Gastroesophageal sphincter (tissue), 4 donors: ENCODE data around the gene PDLIM5. TPM values are rescaled to one million over a fixed set of nuclear protein-coding genes. Genes with fewer than 3 reads are reported as not detected.

ENCODE experiments used
- ATAC-seq: fragments of 150-250 bp; one replicate; pipeline ENCODE4 v1.9.1; 2016; ENCODE audit warnings: mild to moderate bottlenecking, moderate library complexity
- H3K27ac ChIP-seq, 4 donors: fragments of 200-600 bp; sonication (generic) in 3 of 4; 1 replicate in 3 of 4; 2 replicates in 1 of 4; pipeline ENCODE4 v1.5.1; 2016 to 2019
- H3K27me3 ChIP-seq: fragments of 200-600 bp; sonication (generic); one replicate; pipeline ENCODE4 v1.5.1; 2019
- H3K36me3 ChIP-seq, 2 donors: fragments of 200-600 bp; sonication (generic); one replicate each; pipeline ENCODE4 v1.5.1; 2019; ENCODE audit warnings: control low read depth in 1 of 2
- H3K4me1 ChIP-seq, 3 donors: fragments of 200-600 bp; sonication (generic); 1 replicate in 2 of 3; 2 replicates in 1 of 3; pipeline ENCODE4 v1.5.1; 2016 to 2019; ENCODE audit warnings: control low read depth in 2 of 3
- H3K4me3 ChIP-seq, 2 donors: fragments of 200-600 bp; sonication (generic); one replicate each; pipeline ENCODE4 v1.5.1; 2019; ENCODE audit warnings: mild to moderate bottlenecking in 1 of 2, moderate library complexity in 1 of 2
- H3K9me3 ChIP-seq, 3 donors: fragments of 200-600 bp; sonication (generic); one replicate each; pipeline ENCODE4 v1.5.1; 2017 to 2019; ENCODE audit warnings: control low read depth in 2 of 3
- EP300 ChIP-seq: sonication (generic); formaldehyde crosslinking; IDR thresholded peaks from one replicate; pipeline ENCODE4 v1.6.1; 2017; ENCODE audit warnings: antibody characterized with exemption, mild to moderate bottlenecking
- POLR2A ChIP-seq, 2 donors: fragments of 450-650 bp; IDR thresholded peaks; one replicate each; pipeline ENCODE4 v1.6.1; 2017; ENCODE audit warnings: antibody characterized with exemption in 2 of 2, mild to moderate bottlenecking in 2 of 2, moderate library complexity in 1 of 2
- POLR2AphosphoS5 ChIP-seq: sonication (generic); formaldehyde crosslinking; IDR thresholded peaks from one replicate; pipeline ENCODE4 v1.6.1; 2017; ENCODE audit warnings: antibody characterized with exemption
- WGBS, 2 donors: methylation state at CpG; one replicate each; pipeline ENCODE4 v1.1.5; 2018; ENCODE audit warnings: low coverage in 1 of 2; 5-methylcytosine and 5-hydroxymethylcytosine counted together
- total RNA-seq, 4 donors: library from RNA; depleted of rRNA; stranded (reverse); fragments of >200 nt; gene quantifications; one replicate each; pipeline ENCODE4 v1.1.0, GENCODE V29; 2016
- TF ChIP-seq, protein P1 (sequence below), 4 experiments: fragments of 200-600 bp in 2 of 4; fragments of 450-650 bp in 2 of 4; sonication (generic) in 1 of 4; IDR thresholded peaks; one replicate each; pipeline ENCODE4 v1.5.1; 2017 to 2019; ENCODE audit warnings: antibody characterized with exemption in 4 of 4, mild to moderate bottlenecking in 2 of 4, moderate library complexity in 2 of 4

Gene PDLIM5
- total RNA-seq, 4 donors from 2014 or later, result 100 to 223 (median 175) TPM

DNA sequence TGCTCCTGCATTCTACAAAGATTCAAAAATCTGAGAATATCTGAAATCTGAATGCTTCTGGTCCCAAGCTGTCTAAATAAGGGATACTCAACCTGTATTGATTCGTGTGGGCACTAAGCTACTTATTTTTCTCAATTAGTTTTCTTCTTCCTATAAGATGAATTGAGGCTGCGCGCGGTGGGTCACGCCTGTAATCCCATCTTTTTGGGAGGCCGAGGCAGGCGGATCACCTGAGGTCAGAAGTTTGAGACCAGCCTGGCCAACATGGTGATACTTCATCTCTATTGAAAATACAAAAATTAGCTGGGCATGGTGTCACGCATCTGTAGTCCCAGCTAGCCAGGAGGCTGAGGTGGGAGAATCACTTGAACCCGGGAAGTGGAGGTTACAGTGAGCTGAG, 122.3 kb downstream of the PDLIM5 start:
- Histone ChIP-seq H3K27ac (no peak overlapping the region), H3K4me1 (peaks cover 5 to 54% (median 6%) of the 10 kb centered on the region in 3 donors), H3K36me3 (peaks cover 0 to 9% of the 10 kb centered on the region in 2 donors), H3K9me3 (no peaks in the 10 kb centered on the region), H3K27me3 (no peaks in the 10 kb centered on the region), H3K4me3 (no peak overlapping the region)
- ATAC-seq, result no peak
- WGBS, 2 donors, result 77 to 100% methylated on average over 1 to 3 of the region's 9 CpGs
- TF ChIP-seq EP300, result no peak
- TF ChIP-seq, protein P1, sequence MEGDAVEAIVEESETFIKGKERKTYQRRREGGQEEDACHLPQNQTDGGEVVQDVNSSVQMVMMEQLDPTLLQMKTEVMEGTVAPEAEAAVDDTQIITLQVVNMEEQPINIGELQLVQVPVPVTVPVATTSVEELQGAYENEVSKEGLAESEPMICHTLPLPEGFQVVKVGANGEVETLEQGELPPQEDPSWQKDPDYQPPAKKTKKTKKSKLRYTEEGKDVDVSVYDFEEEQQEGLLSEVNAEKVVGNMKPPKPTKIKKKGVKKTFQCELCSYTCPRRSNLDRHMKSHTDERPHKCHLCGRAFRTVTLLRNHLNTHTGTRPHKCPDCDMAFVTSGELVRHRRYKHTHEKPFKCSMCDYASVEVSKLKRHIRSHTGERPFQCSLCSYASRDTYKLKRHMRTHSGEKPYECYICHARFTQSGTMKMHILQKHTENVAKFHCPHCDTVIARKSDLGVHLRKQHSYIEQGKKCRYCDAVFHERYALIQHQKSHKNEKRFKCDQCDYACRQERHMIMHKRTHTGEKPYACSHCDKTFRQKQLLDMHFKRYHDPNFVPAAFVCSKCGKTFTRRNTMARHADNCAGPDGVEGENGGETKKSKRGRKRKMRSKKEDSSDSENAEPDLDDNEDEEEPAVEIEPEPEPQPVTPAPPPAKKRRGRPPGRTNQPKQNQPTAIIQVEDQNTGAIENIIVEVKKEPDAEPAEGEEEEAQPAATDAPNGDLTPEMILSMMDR (IDR thresholded peaks at IDR 0.05), result no peak
- no peak for TF ChIP-seq POLR2AphosphoS5
- no peak for TF ChIP-seq POLR2A (IDR thresholded peaks at IDR 0.05)

DNA sequence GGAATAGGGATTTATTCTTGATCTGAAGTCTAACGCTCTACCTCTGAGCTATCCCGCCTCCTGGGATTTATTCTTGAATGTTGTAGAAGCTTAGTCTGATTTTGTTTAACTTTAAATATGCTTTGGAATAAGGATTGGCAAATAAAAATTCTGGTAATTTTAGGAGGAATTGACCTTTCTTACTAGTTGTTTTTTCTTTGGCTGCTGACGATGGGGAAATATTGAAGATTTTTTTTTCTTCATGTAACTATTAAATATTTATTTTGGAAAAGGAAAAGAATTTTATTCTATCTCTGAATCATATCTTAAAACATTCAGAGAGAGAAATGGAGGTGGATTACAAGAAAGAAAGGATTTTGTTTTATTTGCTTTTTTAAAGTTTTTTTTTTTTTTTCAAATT, 122.9 kb downstream of the PDLIM5 start:
- no peak for ATAC-seq
- WGBS, 2 donors, result 53 to 64% methylated on average over 3 of the region's 3 CpGs
- Histone ChIP-seq H3K9me3 (no peaks in the 10 kb centered on the region), H3K36me3 (peaks cover 0 to 9% of the 10 kb centered on the region in 2 donors), H3K27me3 (no peaks in the 10 kb centered on the region), H3K4me3 (no peak overlapping the region), H3K4me1 (peaks cover 5 to 54% (median 6%) of the 10 kb centered on the region in 3 donors), H3K27ac (no peak overlapping the region)
- TF ChIP-seq, protein P1 (IDR thresholded peaks at IDR 0.05), result no peak
- no peak for TF ChIP-seq POLR2A (IDR thresholded peaks at IDR 0.05)
- TF ChIP-seq POLR2AphosphoS5, result no peak
- no peak for TF ChIP-seq EP300

DNA sequence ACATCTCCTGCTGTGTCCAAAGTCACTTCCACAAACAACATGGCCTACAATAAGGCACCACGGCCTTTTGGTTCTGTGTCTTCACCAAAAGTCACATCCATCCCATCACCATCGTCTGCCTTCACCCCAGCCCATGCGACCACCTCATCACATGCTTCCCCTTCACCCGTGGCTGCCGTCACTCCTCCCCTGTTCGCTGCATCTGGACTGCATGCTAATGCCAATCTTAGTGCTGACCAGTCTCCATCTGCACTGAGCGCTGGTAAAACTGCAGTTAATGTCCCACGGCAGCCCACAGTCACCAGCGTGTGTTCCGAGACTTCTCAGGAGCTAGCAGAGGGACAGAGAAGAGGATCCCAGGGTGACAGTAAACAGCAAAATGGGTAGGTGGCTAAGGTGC, 123.9 kb downstream of the PDLIM5 start:
- Histone ChIP-seq H3K36me3 (peaks cover 0 to 9% of the 10 kb centered on the region in 2 donors), H3K4me3 (no peak overlapping the region), H3K27me3 (no peaks in the 10 kb centered on the region), H3K4me1 (peaks cover 5 to 50% (median 6%) of the 10 kb centered on the region in 3 donors), H3K9me3 (no peaks in the 10 kb centered on the region), H3K27ac (peak overlapping the region in 1 of 4 donors; percentile 12)
- TF ChIP-seq POLR2AphosphoS5 (no peak), EP300 (no peak), POLR2A (IDR thresholded peaks at IDR 0.05) (no peak)
- TF ChIP-seq, protein P1 (IDR thresholded peaks at IDR 0.05), result no peak
- ATAC-seq, result no peak
- WGBS, 2 donors, result 76 to 78% methylated on average over 6 of the region's 10 CpGs

DNA sequence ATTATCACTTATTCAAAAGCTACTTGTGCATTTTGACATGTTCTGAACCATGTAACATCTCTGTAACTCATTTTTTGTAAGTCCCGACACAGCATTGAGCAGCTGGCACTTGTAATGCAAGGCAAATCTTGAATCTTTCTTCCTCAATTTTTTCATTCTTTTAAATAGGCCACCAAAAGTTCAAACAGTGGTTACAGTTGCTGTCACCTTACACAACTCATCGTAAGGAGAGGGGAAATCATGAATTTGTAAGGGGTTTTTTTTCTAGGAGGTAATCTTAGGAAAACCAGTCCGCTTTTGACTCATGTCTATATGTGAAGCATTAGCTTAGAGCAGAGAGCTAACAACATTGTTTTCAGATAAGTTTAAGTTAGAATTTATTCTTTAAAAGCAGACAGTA, 124.5 kb downstream of the PDLIM5 start:
- TF ChIP-seq, protein P1 (IDR thresholded peaks at IDR 0.05), result no peak
- no peak for TF ChIP-seq EP300
- no peak for TF ChIP-seq POLR2A (IDR thresholded peaks at IDR 0.05)
- no peak for TF ChIP-seq POLR2AphosphoS5
- Histone ChIP-seq H3K4me1 (peaks cover 5 to 50% (median 6%) of the 10 kb centered on the region in 3 donors), H3K27ac (peak overlapping the region in 1 of 4 donors; percentile 12), H3K4me3 (no peak overlapping the region), H3K9me3 (no peaks in the 10 kb centered on the region), H3K27me3 (no peaks in the 10 kb centered on the region), H3K36me3 (peaks cover 0 to 9% of the 10 kb centered on the region in 2 donors)
- WGBS, 2 donors, result 48 to 54% methylated on average over 3 of the region's 3 CpGs
- ATAC-seq, result no peak

DNA sequence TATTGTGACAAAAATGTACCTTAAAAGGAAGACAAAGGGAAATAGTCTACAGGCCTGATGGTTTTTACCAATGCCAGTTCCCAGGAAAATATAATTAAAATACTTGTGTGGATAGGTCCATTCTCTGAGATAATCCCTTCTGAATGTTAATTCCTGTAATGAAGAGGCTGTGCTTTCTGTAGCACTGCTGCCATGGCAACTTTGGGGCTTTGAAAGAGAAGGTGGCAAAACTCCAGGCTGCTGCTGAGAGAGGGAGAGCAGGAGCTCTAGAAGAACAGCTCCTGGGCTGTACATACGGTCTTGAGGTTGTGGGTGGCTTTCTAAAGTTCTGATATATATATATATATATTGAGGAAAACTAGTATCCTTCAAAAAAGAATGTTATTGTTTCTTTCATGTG, 125.4 kb downstream of the PDLIM5 start:
- ATAC-seq, result no peak
- peaks cover 5 to 50% (median 6%) of the 10 kb centered on the region in 3 donors for H3K4me1 ChIP-seq
- 0 to 20% methylated on average over 1 of the region's 1 CpG for WGBS, 2 donors
- peak overlapping the region in 1 of 4 donors; percentile 12 for H3K27ac ChIP-seq
- TF ChIP-seq POLR2AphosphoS5 (no peak), EP300 (no peak), POLR2A (IDR thresholded peaks at IDR 0.05) (no peak)
- TF ChIP-seq, protein P1 (IDR thresholded peaks at IDR 0.05), result no peak
- H3K36me3 ChIP-seq, result peaks cover 0 to 9% of the 10 kb centered on the region in 2 donors
- H3K27me3 ChIP-seq, result no peaks in the 10 kb centered on the region
- no peak overlapping the region for H3K4me3 ChIP-seq
- H3K9me3 ChIP-seq, result no peaks in the 10 kb centered on the region
